ENCODE measurements around the gene ATXN1.

The ATXN1 gene

GRCh38 chr6:16602035-16602434 is 159.2 kb downstream of the ATXN1 start:
- Histone ChIP-seq H3K4me3 (ENCODE audit: low read length) (no peak overlapping the region), H3K9ac (ENCODE audit: low read length) (no peak overlapping the region), H3K36me3 (ENCODE audit: control insufficient read depth, insufficient read depth, low read length) (no peaks in the 10 kb centered on the region), H3K27me3 (ENCODE audit: control insufficient read depth, insufficient read depth, low read length) (no peaks in the 10 kb centered on the region), H3K4me1 (ENCODE audit: control insufficient read depth, insufficient read depth, low read length) (no peaks in the 10 kb centered on the region), H3K9me3 (ENCODE audit: control insufficient read depth, low read length) (no peaks in the 10 kb centered on the region)

GRCh38 chr6:16600701-16601100 is 160.6 kb downstream of the ATXN1 start:
- no peaks in the 10 kb centered on the region for H3K36me3 ChIP-seq (ENCODE audit: control insufficient read depth, insufficient read depth, low read length)
- H3K9ac ChIP-seq (ENCODE audit: low read length) = no peak overlapping the region
- H3K4me1 ChIP-seq (ENCODE audit: control insufficient read depth, insufficient read depth, low read length) = no peaks in the 10 kb centered on the region
- no peak overlapping the region for H3K4me3 ChIP-seq (ENCODE audit: low read length)
- H3K9me3 ChIP-seq (ENCODE audit: control insufficient read depth, low read length) = no peaks in the 10 kb centered on the region
- no peaks in the 10 kb centered on the region for H3K27me3 ChIP-seq (ENCODE audit: control insufficient read depth, insufficient read depth, low read length)

- no peaks in the 10 kb centered on the region for H3K36me3 ChIP-seq (ENCODE audit: control insufficient read depth, insufficient read depth, low read length)
- H3K27me3 ChIP-seq (ENCODE audit: control insufficient read depth, insufficient read depth, low read length) = no peaks in the 10 kb centered on the region
- no peaks in the 10 kb centered on the region for H3K4me1 ChIP-seq (ENCODE audit: control insufficient read depth, insufficient read depth, low read length)
- H3K9me3 ChIP-seq (ENCODE audit: control insufficient read depth, low read length) = no peaks in the 10 kb centered on the region
- no peak overlapping the region for H3K4me3 ChIP-seq (ENCODE audit: low read length)
- H3K9ac ChIP-seq (ENCODE audit: low read length) = no peak overlapping the region
Measured at GRCh38 chr6:16600026-16600425, 161.2 kb downstream of the ATXN1 start.

- Histone ChIP-seq H3K27me3 (ENCODE audit: control insufficient read depth, insufficient read depth, low read length) (no peaks in the 10 kb centered on the region), H3K9ac (ENCODE audit: low read length) (no peak overlapping the region), H3K9me3 (ENCODE audit: control insufficient read depth, low read length) (no peaks in the 10 kb centered on the region), H3K4me1 (ENCODE audit: control insufficient read depth, insufficient read depth, low read length) (no peaks in the 10 kb centered on the region), H3K36me3 (ENCODE audit: control insufficient read depth, insufficient read depth, low read length) (no peaks in the 10 kb centered on the region), H3K4me3 (ENCODE audit: low read length) (no peak overlapping the region)
Measured at GRCh38 chr6:16596616-16597331, 164.5 kb downstream of the ATXN1 start.

GRCh38 chr6:16595514-16596120 is 165.6 kb downstream of the ATXN1 start:
- Histone ChIP-seq H3K4me1 (ENCODE audit: control insufficient read depth, insufficient read depth, low read length) (no peaks in the 10 kb centered on the region), H3K36me3 (ENCODE audit: control insufficient read depth, insufficient read depth, low read length) (no peaks in the 10 kb centered on the region), H3K9ac (ENCODE audit: low read length) (no peak overlapping the region), H3K27me3 (ENCODE audit: control insufficient read depth, insufficient read depth, low read length) (no peaks in the 10 kb centered on the region), H3K9me3 (ENCODE audit: control insufficient read depth, low read length) (no peaks in the 10 kb centered on the region), H3K4me3 (ENCODE audit: low read length) (no peak overlapping the region)

- Histone ChIP-seq H3K9ac (ENCODE audit: low read length) (no peak overlapping the region), H3K9me3 (ENCODE audit: control insufficient read depth, low read length) (no peaks in the 10 kb centered on the region), H3K4me3 (ENCODE audit: low read length) (no peak overlapping the region), H3K27me3 (ENCODE audit: control insufficient read depth, insufficient read depth, low read length) (no peaks in the 10 kb centered on the region), H3K36me3 (ENCODE audit: control insufficient read depth, insufficient read depth, low read length) (no peaks in the 10 kb centered on the region), H3K4me1 (ENCODE audit: control insufficient read depth, insufficient read depth, low read length) (no peaks in the 10 kb centered on the region)
Measured at GRCh38 chr6:16594849-16595248, 166.4 kb downstream of the ATXN1 start.

- H3K4me1 ChIP-seq (ENCODE audit: control insufficient read depth, insufficient read depth, low read length) = no peaks in the 10 kb centered on the region
- H3K27me3 ChIP-seq (ENCODE audit: control insufficient read depth, insufficient read depth, low read length) = no peaks in the 10 kb centered on the region
- H3K36me3 ChIP-seq (ENCODE audit: control insufficient read depth, insufficient read depth, low read length) = no peaks in the 10 kb centered on the region
- H3K9me3 ChIP-seq (ENCODE audit: control insufficient read depth, low read length) = no peaks in the 10 kb centered on the region
- H3K9ac ChIP-seq (ENCODE audit: low read length) = no peak overlapping the region
- no peak overlapping the region for H3K4me3 ChIP-seq (ENCODE audit: low read length)
Measured at GRCh38 chr6:16592223-16592911, 168.9 kb downstream of the ATXN1 start.

GRCh38 chr6:16591396-16592222 is 169.7 kb downstream of the ATXN1 start:
- Histone ChIP-seq H3K36me3 (ENCODE audit: control insufficient read depth, insufficient read depth, low read length) (no peaks in the 10 kb centered on the region), H3K9me3 (ENCODE audit: control insufficient read depth, low read length) (no peaks in the 10 kb centered on the region), H3K4me3 (ENCODE audit: low read length) (no peak overlapping the region), H3K4me1 (ENCODE audit: control insufficient read depth, insufficient read depth, low read length) (no peaks in the 10 kb centered on the region), H3K27me3 (ENCODE audit: control insufficient read depth, insufficient read depth, low read length) (no peaks in the 10 kb centered on the region), H3K9ac (ENCODE audit: low read length) (no peak overlapping the region)

- H3K4me1 ChIP-seq (ENCODE audit: control insufficient read depth, insufficient read depth, low read length) = peaks cover 4% of the 10 kb centered on the region
- no peaks in the 10 kb centered on the region for H3K27me3 ChIP-seq (ENCODE audit: control insufficient read depth, insufficient read depth, low read length)
- no peak overlapping the region for H3K4me3 ChIP-seq (ENCODE audit: low read length)
- H3K9ac ChIP-seq (ENCODE audit: low read length) = no peak overlapping the region
- no peaks in the 10 kb centered on the region for H3K9me3 ChIP-seq (ENCODE audit: control insufficient read depth, low read length)
- H3K36me3 ChIP-seq (ENCODE audit: control insufficient read depth, insufficient read depth, low read length) = no peaks in the 10 kb centered on the region
Measured at GRCh38 chr6:16585805-16586204, 175.5 kb downstream of the ATXN1 start.

- Histone ChIP-seq H3K27me3 (ENCODE audit: control insufficient read depth, insufficient read depth, low read length) (no peaks in the 10 kb centered on the region), H3K4me1 (ENCODE audit: control insufficient read depth, insufficient read depth, low read length) (peaks cover 4% of the 10 kb centered on the region), H3K9ac (ENCODE audit: low read length) (no peak overlapping the region), H3K9me3 (ENCODE audit: control insufficient read depth, low read length) (no peaks in the 10 kb centered on the region), H3K36me3 (ENCODE audit: control insufficient read depth, insufficient read depth, low read length) (no peaks in the 10 kb centered on the region), H3K4me3 (ENCODE audit: low read length) (no peak overlapping the region)
Measured at GRCh38 chr6:16583144-16583762, 178.0 kb downstream of the ATXN1 start.

- Histone ChIP-seq H3K36me3 (ENCODE audit: control insufficient read depth, insufficient read depth, low read length) (no peaks in the 10 kb centered on the region), H3K4me3 (ENCODE audit: low read length) (no peak overlapping the region), H3K27me3 (ENCODE audit: control insufficient read depth, insufficient read depth, low read length) (no peaks in the 10 kb centered on the region), H3K9ac (ENCODE audit: low read length) (no peak overlapping the region), H3K4me1 (ENCODE audit: control insufficient read depth, insufficient read depth, low read length) (peaks cover 4% of the 10 kb centered on the region), H3K9me3 (ENCODE audit: control insufficient read depth, low read length) (no peaks in the 10 kb centered on the region)
Measured at GRCh38 chr6:16582446-16583143, 178.7 kb downstream of the ATXN1 start.
